OCI-LY3 (cell line): ENCODE measurements around the gene TSPO.

Experiments
- H2AFZ ChIP-seq: fragments of 200-600, 300-600 bp; shearing (Covaris generic); 2 replicates; pipeline ENCODE4 v1.6.0; 2014; ENCODE audit warnings: antibody characterized with exemption, low read depth, low read length
- H3K27ac ChIP-seq: fragments of 200-600, 300-600 bp; sonication (generic); 2 replicates; pipeline ENCODE4 v1.5.1; 2014; ENCODE audit warnings: mild to moderate bottlenecking, low read length, moderate library complexity, mixed read lengths
- H3K27me3 ChIP-seq: fragments of 200-600, 300-600 bp; sonication (generic); 2 replicates; pipeline ENCODE4 v1.6.1; 2014; ENCODE audit warnings: low read depth, low read length, mixed read lengths
- H3K36me3 ChIP-seq: fragments of 200-600, 300-600 bp; sonication (generic); replicated peaks from 2 replicates; pipeline ENCODE3; 2014; ENCODE audit warnings: low read depth, low read length, mixed read lengths
- H3K4me1 ChIP-seq: fragments of 300-600, 200-600 bp; sonication (generic); 2 replicates; pipeline ENCODE4 v1.6.1; 2014; ENCODE audit warnings: low read length, mixed read lengths
- H3K4me2 ChIP-seq: fragments of 200-600, 300-600 bp; sonication (generic); 2 replicates; pipeline ENCODE4 v1.6.1; 2014; ENCODE audit warnings: low read length, mixed read lengths
- H3K4me3 ChIP-seq: fragments of 300-600, 200-600 bp; sonication (generic); 2 replicates; pipeline ENCODE4 v1.5.1; 2014; ENCODE audit warnings: antibody characterized with exemption, mild to moderate bottlenecking, low read length, moderate library complexity
- H3K79me2 ChIP-seq: fragments of 300-600, 200-600 bp; shearing (Covaris generic); 2 replicates; pipeline ENCODE4 v1.6.1; 2014; ENCODE audit warnings: mild to moderate bottlenecking, low read length, mixed read lengths
- H3K9ac ChIP-seq: fragments of 300-600, 200-600 bp; shearing (Covaris generic); 2 replicates; pipeline ENCODE4 v1.6.0; 2014; ENCODE audit warnings: mild to moderate bottlenecking, low read length, moderate library complexity
- H3K9me3 ChIP-seq: fragments of 200-600, 300-600 bp; shearing (Covaris generic); 2 replicates; pipeline ENCODE4 v1.6.1; 2014; ENCODE audit warnings: low read length, mixed read lengths; ENCODE audit not compliant: insufficient read depth
- H4K20me1 ChIP-seq: fragments of 200-600, 300-600 bp; sonication (generic); 2 replicates; pipeline ENCODE4 v1.6.1; 2016; ENCODE audit warnings: low read length, mixed read lengths; ENCODE audit not compliant: insufficient read depth
- CTCF ChIP-seq: fragments of 200-600, 300-600 bp; sonication (generic); IDR thresholded peaks from 2 replicates; pipeline ENCODE4 v1.5.1; 2014; ENCODE audit warnings: antibody characterized with exemption, low read length, low read depth
- EZH2phosphoT487 ChIP-seq: fragments of 200-600 bp; shearing (Covaris generic); IDR thresholded peaks from 2 replicates; pipeline ENCODE4 v1.6.1; 2018; ENCODE audit warnings: antibody characterized with exemption, mixed run types, low read depth

Gene TSPO

GRCh38 chr22:43211941-43212433 lies 60.6 kb downstream of the TSPO start:
- no peak overlapping the region for H3K27ac ChIP-seq
- no peaks in the 10 kb centered on the region for H3K36me3 ChIP-seq
- 0 out of 2 replicates have a peak, but pooled peaks cover 2% of the 10 kb centered on the region for H4K20me1 ChIP-seq
- no peak overlapping the region for H2AFZ ChIP-seq
- H3K4me3 ChIP-seq: no peak overlapping the region
- no peaks in the 10 kb centered on the region for H3K79me2 ChIP-seq
- peaks cover 4% of the 10 kb centered on the region for H3K27me3 ChIP-seq
- H3K4me1 ChIP-seq: no peaks in the 10 kb centered on the region
- TF ChIP-seq EZH2phosphoT487 (no peak), CTCF (no peak)
- no peaks in the 10 kb centered on the region for H3K9me3 ChIP-seq
- no peak overlapping the region for H3K9ac ChIP-seq
- H3K4me2 ChIP-seq: no peak overlapping the region

GRCh38 chr22:43212434-43212952 lies 61.1 kb downstream of the TSPO start:
- H3K79me2 ChIP-seq: no peaks in the 10 kb centered on the region
- H3K4me1 ChIP-seq: no peaks in the 10 kb centered on the region
- no peak overlapping the region for H3K4me2 ChIP-seq
- TF ChIP-seq EZH2phosphoT487: no peak
- TF ChIP-seq CTCF: no peak
- H3K9ac ChIP-seq: no peak overlapping the region
- H3K4me3 ChIP-seq: no peak overlapping the region
- H3K27ac ChIP-seq: no peak overlapping the region
- 0 out of 2 replicates have a peak, but pooled peaks cover 2% of the 10 kb centered on the region for H4K20me1 ChIP-seq
- H3K9me3 ChIP-seq: no peaks in the 10 kb centered on the region
- H2AFZ ChIP-seq: no peak overlapping the region
- peaks cover 4% of the 10 kb centered on the region; the same call in 1 of the 2 replicates for H3K27me3 ChIP-seq
- no peaks in the 10 kb centered on the region for H3K36me3 ChIP-seq
